SK-N-MC (cell line): ENCODE data around the gene FADS1.

Experiments used
- EZH2 ChIP-seq: fragments of 200-600 bp; sonication (generic); IDR thresholded peaks from one replicate; pipeline ENCODE4 v1.6.1; 2017; ENCODE audit warnings: antibody characterized with exemption
- FOXP2 ChIP-seq: optimal IDR thresholded peaks from 2 replicates; pipeline ENCODE3; 2011; ENCODE audit warnings: mild to moderate bottlenecking, moderate library complexity; ENCODE audit not compliant: insufficient read depth; ENCODE audit errors: extremely low read length, control extremely low read depth
- POLR2AphosphoS5 ChIP-seq: IDR thresholded peaks from 2 replicates; pipeline ENCODE4 v1.6.1; 2012; ENCODE audit warnings: mild to moderate bottlenecking, low read depth, low read length, borderline replicate concordance

DNA sequence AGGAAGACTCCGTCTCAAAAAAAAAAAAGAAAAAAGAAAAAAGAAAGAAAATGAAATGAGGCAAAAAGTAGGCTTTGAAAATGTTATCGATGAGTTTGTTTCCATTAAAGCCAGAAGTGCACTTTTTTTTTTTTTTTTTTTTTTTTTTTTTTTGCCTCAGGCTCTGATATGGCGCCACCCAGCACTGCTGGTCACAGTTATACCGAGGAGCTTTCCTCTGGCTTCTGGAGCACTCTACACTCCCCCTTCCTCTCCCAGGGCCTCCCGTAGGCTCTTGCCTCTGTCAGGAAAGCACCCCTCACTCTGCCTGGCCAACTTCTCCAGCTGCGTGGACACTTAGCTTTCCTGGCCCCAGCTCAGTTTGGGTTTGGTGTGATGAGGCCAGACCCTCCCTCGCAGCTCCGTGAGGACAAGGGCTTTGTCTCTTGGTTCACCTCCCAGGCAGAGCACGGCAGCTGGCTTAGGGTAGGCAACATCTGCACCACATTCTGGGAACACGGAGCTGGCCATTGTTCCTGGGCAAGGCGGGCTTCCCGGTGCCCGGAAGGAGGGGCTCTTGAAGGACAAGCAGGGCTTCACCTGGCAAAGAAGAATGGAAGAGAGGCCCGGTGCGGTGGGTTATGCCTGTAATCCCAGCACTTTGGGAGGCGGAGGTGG lies 28.2 kb upstream of the FADS1 start:
- TF ChIP-seq POLR2AphosphoS5: no peak
- no peak for TF ChIP-seq EZH2
- no peak for TF ChIP-seq FOXP2
